ENCODE results near the gene ZFP92.

The ZFP92 gene

DNA sequence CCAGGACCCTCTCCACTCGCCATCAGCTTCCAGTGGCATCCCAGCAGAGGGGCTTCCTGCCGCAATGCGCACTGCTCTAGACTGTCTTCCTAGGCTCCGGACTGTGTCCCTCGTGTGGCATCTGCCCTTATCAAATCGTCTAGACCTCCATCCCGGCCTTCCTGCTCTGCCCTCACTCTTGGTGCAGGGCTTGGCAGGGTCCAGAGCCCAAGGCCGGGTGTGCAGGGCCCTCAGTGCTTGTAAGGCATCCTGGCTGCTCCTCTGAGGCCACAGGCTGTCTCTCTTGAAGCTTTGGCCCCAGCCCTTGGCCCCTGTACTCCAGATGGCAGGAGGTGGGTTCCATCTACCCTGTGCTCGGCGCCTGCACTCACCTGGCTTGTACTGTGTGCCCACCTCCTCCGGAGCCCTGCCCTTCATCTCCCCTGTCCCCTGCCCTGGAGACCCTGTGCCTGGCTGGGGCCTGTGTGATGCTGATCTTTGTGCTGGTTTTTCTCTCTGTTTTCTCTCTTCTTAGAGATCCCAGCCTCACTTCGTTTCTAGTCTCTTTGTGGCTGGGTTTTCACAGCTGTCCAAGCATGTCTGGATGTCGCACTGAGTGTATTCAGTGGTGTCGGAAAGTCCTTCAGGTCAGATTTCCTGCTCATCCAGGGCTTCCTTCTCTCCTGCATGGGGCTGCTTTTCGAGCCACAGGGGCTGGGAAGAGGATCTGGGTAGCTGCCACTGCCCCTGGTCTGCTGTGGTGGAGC is 38.3 kb downstream of the ZFP92 start:
- TF ChIP-seq, protein P1, sequence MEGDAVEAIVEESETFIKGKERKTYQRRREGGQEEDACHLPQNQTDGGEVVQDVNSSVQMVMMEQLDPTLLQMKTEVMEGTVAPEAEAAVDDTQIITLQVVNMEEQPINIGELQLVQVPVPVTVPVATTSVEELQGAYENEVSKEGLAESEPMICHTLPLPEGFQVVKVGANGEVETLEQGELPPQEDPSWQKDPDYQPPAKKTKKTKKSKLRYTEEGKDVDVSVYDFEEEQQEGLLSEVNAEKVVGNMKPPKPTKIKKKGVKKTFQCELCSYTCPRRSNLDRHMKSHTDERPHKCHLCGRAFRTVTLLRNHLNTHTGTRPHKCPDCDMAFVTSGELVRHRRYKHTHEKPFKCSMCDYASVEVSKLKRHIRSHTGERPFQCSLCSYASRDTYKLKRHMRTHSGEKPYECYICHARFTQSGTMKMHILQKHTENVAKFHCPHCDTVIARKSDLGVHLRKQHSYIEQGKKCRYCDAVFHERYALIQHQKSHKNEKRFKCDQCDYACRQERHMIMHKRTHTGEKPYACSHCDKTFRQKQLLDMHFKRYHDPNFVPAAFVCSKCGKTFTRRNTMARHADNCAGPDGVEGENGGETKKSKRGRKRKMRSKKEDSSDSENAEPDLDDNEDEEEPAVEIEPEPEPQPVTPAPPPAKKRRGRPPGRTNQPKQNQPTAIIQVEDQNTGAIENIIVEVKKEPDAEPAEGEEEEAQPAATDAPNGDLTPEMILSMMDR (IDR thresholded peaks at IDR 0.05; ENCODE audit: borderline replicate concordance, extremely low read depth, low read length, poor library complexity, severe bottlenecking) = no peak
- TF ChIP-seq EZH2 (IDR thresholded peaks at IDR 0.05; ENCODE audit: borderline replicate concordance, low read depth, low read length, severe bottlenecking) = no peak
- Histone ChIP-seq H4K20me1 (ENCODE audit: insufficient read depth, low read length) (no peaks in the 10 kb centered on the region), H3K27me3 (ENCODE audit: insufficient read depth, low read length, poor library complexity) (no peaks in the 10 kb centered on the region), H3K27ac (ENCODE audit: low read length) (no peak overlapping the region), H3K79me2 (ENCODE audit: insufficient read depth, low read length) (no peaks in the 10 kb centered on the region), H3K9me3 (ENCODE audit: insufficient read depth, low read length, severe bottlenecking) (no peaks in the 10 kb centered on the region), H3K36me3 (ENCODE audit: insufficient read depth, low read length) (peaks cover 13% of the 10 kb centered on the region; the same call in 1 of the 2 replicates), H2AFZ (ENCODE audit: low read depth, low read length) (no peak overlapping the region), H3K4me3 (ENCODE audit: low read depth in 1 of 2, low read length in 2 of 2) (no peak overlapping the region), H3K4me2 (ENCODE audit: insufficient read depth, low read length) (no peak overlapping the region), H3K4me1 (ENCODE audit: insufficient read depth, low read length) (no peaks in the 10 kb centered on the region), H3K9ac (ENCODE audit: low read depth, low read length) (no peak overlapping the region)
- no peak for ATAC-seq (ENCODE audit: insufficient read depth, low read depth)
- DNase-seq = no peak

DNA sequence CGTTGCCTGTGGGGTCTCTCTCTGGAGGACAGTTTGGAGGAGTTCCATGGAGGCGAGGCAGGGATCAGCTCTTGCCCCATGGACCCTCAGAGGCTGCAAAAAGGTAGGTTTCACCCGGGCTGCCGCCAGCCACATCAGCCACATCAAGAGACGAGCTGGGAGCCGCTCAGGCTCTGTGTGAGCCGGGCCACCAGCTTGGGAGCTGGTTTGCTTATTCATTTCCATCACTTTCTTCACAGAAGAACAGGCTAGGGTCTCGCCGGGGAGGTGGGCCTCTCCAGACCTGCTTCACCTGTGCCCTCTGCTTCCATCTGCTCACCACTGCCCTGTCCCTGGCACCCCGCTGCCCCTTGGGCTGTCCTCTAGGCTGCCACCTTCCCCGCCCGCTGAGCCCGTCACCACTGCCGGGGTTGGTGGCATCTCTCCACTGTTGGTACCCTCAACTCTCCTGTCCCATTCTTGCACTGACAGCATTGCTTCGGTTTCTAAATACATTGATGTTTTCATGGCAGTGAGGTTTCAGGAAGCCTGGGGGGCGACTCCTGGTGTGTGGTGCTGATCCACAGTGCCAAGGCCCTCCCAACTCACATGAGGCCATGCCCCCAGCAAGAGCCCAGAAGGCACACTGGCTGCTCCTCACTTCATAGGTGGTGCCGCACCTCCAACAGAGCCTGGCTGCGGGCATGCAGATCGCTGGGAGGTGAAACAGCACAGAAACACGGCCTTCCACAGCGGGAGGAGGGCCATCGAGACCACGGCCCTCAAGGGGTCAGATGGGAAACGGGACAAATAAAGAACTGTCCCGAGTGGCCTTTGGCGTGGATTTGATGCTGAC is 39.1 kb downstream of the ZFP92 start:
- H3K4me2 ChIP-seq (ENCODE audit: insufficient read depth, low read length) = no peak overlapping the region
- no peak overlapping the region for H3K27ac ChIP-seq (ENCODE audit: low read length)
- H4K20me1 ChIP-seq (ENCODE audit: insufficient read depth, low read length) = no peaks in the 10 kb centered on the region
- no peaks in the 10 kb centered on the region for H3K9me3 ChIP-seq (ENCODE audit: insufficient read depth, low read length, severe bottlenecking)
- H3K4me3 ChIP-seq (ENCODE audit: low read depth in 1 of 2, low read length in 2 of 2) = no peak overlapping the region
- TF ChIP-seq EZH2 (IDR thresholded peaks at IDR 0.05; ENCODE audit: borderline replicate concordance, low read depth, low read length, severe bottlenecking) = no peak
- TF ChIP-seq, protein P1 (IDR thresholded peaks at IDR 0.05; ENCODE audit: borderline replicate concordance, extremely low read depth, low read length, poor library complexity, severe bottlenecking) = no peak
- peaks cover 20% of the 10 kb centered on the region for H3K36me3 ChIP-seq (ENCODE audit: insufficient read depth, low read length)
- H3K27me3 ChIP-seq (ENCODE audit: insufficient read depth, low read length, poor library complexity) = no peaks in the 10 kb centered on the region
- ATAC-seq (ENCODE audit: insufficient read depth, low read depth) (no peak), DNase-seq (no peak)
- H2AFZ ChIP-seq (ENCODE audit: low read depth, low read length) = no peak overlapping the region
- no peaks in the 10 kb centered on the region for H3K4me1 ChIP-seq (ENCODE audit: insufficient read depth, low read length)
- H3K79me2 ChIP-seq (ENCODE audit: insufficient read depth, low read length) = no peaks in the 10 kb centered on the region
- H3K9ac ChIP-seq (ENCODE audit: low read depth, low read length) = no peak overlapping the region

DNA sequence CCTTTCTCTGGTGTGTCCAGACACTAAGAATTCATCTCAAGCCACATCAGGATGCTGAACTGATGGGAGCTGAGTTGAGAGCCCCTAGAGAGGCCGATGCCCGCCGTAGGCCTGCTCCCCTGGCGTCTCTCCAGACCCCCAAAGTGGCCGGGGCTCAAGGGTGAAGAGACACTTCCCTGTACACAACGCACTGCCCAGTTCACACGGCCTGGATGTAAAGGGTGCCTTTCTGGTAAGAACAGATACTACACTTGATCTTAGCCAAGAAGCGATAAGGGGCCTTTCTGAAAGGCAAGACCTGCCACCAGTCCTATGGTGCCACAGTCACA is 39.6 kb downstream of the ZFP92 start:
- Histone ChIP-seq H2AFZ (ENCODE audit: low read depth, low read length) (no peak overlapping the region), H4K20me1 (ENCODE audit: insufficient read depth, low read length) (no peaks in the 10 kb centered on the region), H3K4me2 (ENCODE audit: insufficient read depth, low read length) (no peak overlapping the region), H3K79me2 (ENCODE audit: insufficient read depth, low read length) (no peaks in the 10 kb centered on the region), H3K9me3 (ENCODE audit: insufficient read depth, low read length, severe bottlenecking) (no peaks in the 10 kb centered on the region), H3K4me3 (ENCODE audit: low read depth in 1 of 2, low read length in 2 of 2) (no peak overlapping the region), H3K9ac (ENCODE audit: low read depth, low read length) (no peak overlapping the region), H3K4me1 (ENCODE audit: insufficient read depth, low read length) (no peaks in the 10 kb centered on the region), H3K27ac (ENCODE audit: low read length) (no peak overlapping the region), H3K36me3 (ENCODE audit: insufficient read depth, low read length) (peaks cover 23% of the 10 kb centered on the region), H3K27me3 (ENCODE audit: insufficient read depth, low read length, poor library complexity) (no peaks in the 10 kb centered on the region)
- no peak for TF ChIP-seq EZH2 (IDR thresholded peaks at IDR 0.05; ENCODE audit: borderline replicate concordance, low read depth, low read length, severe bottlenecking)
- TF ChIP-seq, protein P1 (IDR thresholded peaks at IDR 0.05; ENCODE audit: borderline replicate concordance, extremely low read depth, low read length, poor library complexity, severe bottlenecking) = no peak
- no peak for DNase-seq
- ATAC-seq (ENCODE audit: insufficient read depth, low read depth) = no peak
